Vagina (tissue), 2 donors: ENCODE data around the gene NR3C2. TPM values are rescaled to one million over a fixed set of nuclear protein-coding genes. Genes with fewer than 3 reads are reported as not detected.

Source experiments
- DNase-seq, 2 donors: peaks; one replicate each; pipeline ENCODE4 v3.0.0-alpha.2; 2017; ENCODE audit errors: extremely low spot score in 2 of 2
- H3K27ac ChIP-seq: fragments of 200-600 bp; sonication (generic); one replicate; pipeline ENCODE4 v1.5.1; 2019
- H3K27me3 ChIP-seq: fragments of 200-600 bp; sonication (generic); one replicate; pipeline ENCODE4 v1.5.1; 2019
- H3K36me3 ChIP-seq, 2 donors: fragments of 200-600 bp; sonication (generic); one replicate each; pipeline ENCODE4 v1.5.1; 2017 to 2019
- H3K4me1 ChIP-seq: fragments of 200-600 bp; sonication (generic); one replicate; pipeline ENCODE4 v1.5.1; 2019
- H3K4me3 ChIP-seq, 2 donors: fragments of 200-600 bp; sonication (generic); 1 replicate in 1 of 2; 2 replicates in 1 of 2; pipeline ENCODE4 v1.5.1; 2016 to 2019
- H3K9me3 ChIP-seq: fragments of 200-600 bp; sonication (generic); one replicate; pipeline ENCODE4 v1.5.1; 2019
- CTCF ChIP-seq, 3 experiments: fragments of 450-650 bp in 2 of 3; fragments of 200-600 bp in 1 of 3; sonication (generic) in 1 of 3; IDR thresholded peaks; one replicate each; pipeline ENCODE4 v1.5.1; 2017 to 2019; ENCODE audit warnings: antibody characterized with exemption in 3 of 3, mild to moderate bottlenecking in 2 of 3, moderate library complexity in 2 of 3
- POLR2A ChIP-seq, 2 donors: fragments of 450-650 bp; IDR thresholded peaks; one replicate each; pipeline ENCODE4 v1.6.1; 2017; ENCODE audit warnings: antibody characterized with exemption in 2 of 2, mild to moderate bottlenecking in 2 of 2, moderate library complexity in 2 of 2
- POLR2AphosphoS5 ChIP-seq, 2 donors: sonication (generic); formaldehyde crosslinking; IDR thresholded peaks; one replicate each; pipeline ENCODE4 v1.9.0; 2017; ENCODE audit warnings: antibody characterized with exemption in 2 of 2, mild to moderate bottlenecking in 2 of 2, low read depth in 1 of 2; ENCODE audit not compliant: insufficient read depth in 1 of 2
- intact Hi-C: fragments of 100-400 bp; cut with DNase I; formaldehyde crosslinking; loops from one replicate; pipeline ENCODE4 v1.15.1; 2023
- total RNA-seq: library from RNA; depleted of rRNA; stranded (reverse); fragments of >200 nt; gene quantifications from one replicate; pipeline ENCODE4 v1.2.3, GENCODE V29; 2016

Gene NR3C2
- total RNA-seq, 1 donor from 2014 or later: 9.6 TPM

GRCh38 chr4:148245015-148245414, 197.2 kb downstream of the NR3C2 start:
- H3K27ac ChIP-seq: no peak overlapping the region
- no peaks in the 10 kb centered on the region for H3K36me3 ChIP-seq
- intact Hi-C loops: no loop called here
- no peaks in the 10 kb centered on the region for H3K9me3 ChIP-seq
- no peak overlapping the region for H3K4me3 ChIP-seq
- no peaks in the 10 kb centered on the region for H3K27me3 ChIP-seq
- no peak for TF ChIP-seq POLR2AphosphoS5 (IDR thresholded peaks at IDR 0.05; ENCODE audit: insufficient read depth in 1 of 2, low read depth in 1 of 2)
- no peak for TF ChIP-seq POLR2A (IDR thresholded peaks at IDR 0.05)
- no peak for TF ChIP-seq CTCF (IDR thresholded peaks at IDR 0.05)
- DNase-seq: no peak
- no peaks in the 10 kb centered on the region for H3K4me1 ChIP-seq

DNA sequence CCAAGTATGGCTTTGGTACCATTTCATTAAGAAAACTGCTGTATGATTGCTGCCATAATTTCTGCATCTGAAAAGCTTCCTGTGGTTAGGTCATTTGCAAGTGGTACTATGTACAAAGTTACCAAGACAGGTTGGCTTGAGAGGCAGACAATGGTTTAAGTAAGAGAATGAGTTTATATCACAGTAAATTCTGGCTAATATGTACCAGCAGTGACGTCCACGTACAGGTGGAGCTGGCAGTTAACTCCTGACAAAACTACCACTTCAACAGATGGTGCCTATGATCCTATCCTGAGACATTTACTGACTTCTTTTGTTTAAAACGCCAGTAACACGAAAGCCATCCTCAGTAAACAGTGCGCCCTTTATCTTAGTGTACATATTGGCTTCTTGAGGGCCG, 198.4 kb downstream of the NR3C2 start:
- Histone ChIP-seq H3K9me3 (no peaks in the 10 kb centered on the region), H3K27me3 (no peaks in the 10 kb centered on the region), H3K4me1 (no peaks in the 10 kb centered on the region), H3K4me3 (no peak overlapping the region), H3K36me3 (no peaks in the 10 kb centered on the region), H3K27ac (no peak overlapping the region)
- TF ChIP-seq POLR2A (IDR thresholded peaks at IDR 0.05) (no peak), POLR2AphosphoS5 (IDR thresholded peaks at IDR 0.05; ENCODE audit: insufficient read depth in 1 of 2, low read depth in 1 of 2) (no peak), CTCF (IDR thresholded peaks at IDR 0.05) (no peak)
- DNase-seq: no peak
- intact Hi-C loops: no loop called here

- intact Hi-C loops: no loop called here
- Histone ChIP-seq H3K27ac (no peak overlapping the region), H3K4me1 (no peaks in the 10 kb centered on the region), H3K36me3 (no peaks in the 10 kb centered on the region), H3K27me3 (no peaks in the 10 kb centered on the region), H3K4me3 (no peak overlapping the region), H3K9me3 (no peaks in the 10 kb centered on the region)
- TF ChIP-seq CTCF (IDR thresholded peaks at IDR 0.05): no peak
- TF ChIP-seq POLR2AphosphoS5 (IDR thresholded peaks at IDR 0.05; ENCODE audit: insufficient read depth in 1 of 2, low read depth in 1 of 2): no peak
- no peak for TF ChIP-seq POLR2A (IDR thresholded peaks at IDR 0.05)
- no peak for DNase-seq
Measured at GRCh38 chr4:148240241-148240640, 202.0 kb downstream of the NR3C2 start.

DNA sequence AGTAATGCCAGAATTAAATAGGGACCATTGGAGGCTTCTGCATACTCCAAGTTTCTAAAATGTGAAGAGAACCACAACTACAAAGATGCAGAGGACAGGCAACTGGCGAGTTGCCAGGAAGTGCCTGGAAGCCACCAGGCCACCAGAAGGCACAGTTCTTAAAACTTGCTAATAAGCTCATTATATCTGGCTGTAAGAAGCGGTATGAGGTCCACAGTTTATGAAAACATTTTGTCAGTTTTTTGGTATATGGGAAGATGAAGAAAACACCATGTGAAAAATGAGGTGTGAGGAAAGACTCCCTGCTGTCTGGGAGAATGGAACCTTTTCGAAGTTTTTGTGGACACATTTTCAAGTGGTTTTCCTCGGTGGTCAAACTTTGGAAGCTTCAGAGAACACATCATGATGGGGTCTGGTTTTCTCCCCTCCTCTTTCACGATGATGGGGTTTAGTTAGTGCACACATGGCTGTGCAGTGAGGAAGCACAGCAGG, 202.7 kb downstream of the NR3C2 start:
- H3K27me3 ChIP-seq: no peaks in the 10 kb centered on the region
- intact Hi-C loops: no loop called here
- no peak for DNase-seq
- H3K9me3 ChIP-seq: no peaks in the 10 kb centered on the region
- H3K4me3 ChIP-seq: no peak overlapping the region
- H3K36me3 ChIP-seq: no peaks in the 10 kb centered on the region
- H3K27ac ChIP-seq: no peak overlapping the region
- TF ChIP-seq CTCF (IDR thresholded peaks at IDR 0.05) (no peak), POLR2AphosphoS5 (IDR thresholded peaks at IDR 0.05; ENCODE audit: insufficient read depth in 1 of 2, low read depth in 1 of 2) (no peak), POLR2A (IDR thresholded peaks at IDR 0.05) (no peak)
- H3K4me1 ChIP-seq: no peaks in the 10 kb centered on the region

- H3K4me1 ChIP-seq: no peaks in the 10 kb centered on the region
- DNase-seq: no peak
- no peaks in the 10 kb centered on the region for H3K36me3 ChIP-seq
- no peak for TF ChIP-seq POLR2A (IDR thresholded peaks at IDR 0.05)
- TF ChIP-seq CTCF (IDR thresholded peaks at IDR 0.05): no peak
- no peak for TF ChIP-seq POLR2AphosphoS5 (IDR thresholded peaks at IDR 0.05; ENCODE audit: insufficient read depth in 1 of 2, low read depth in 1 of 2)
- H3K27ac ChIP-seq: no peak overlapping the region
- no peak overlapping the region for H3K4me3 ChIP-seq
- H3K27me3 ChIP-seq: no peaks in the 10 kb centered on the region
- intact Hi-C loops: no loop called here
- H3K9me3 ChIP-seq: no peaks in the 10 kb centered on the region
Measured at GRCh38 chr4:148238811-148239493, 203.3 kb downstream of the NR3C2 start.
